HG03039 (cell line): ENCODE measurements around the gene ASCL5.

Experiments
- ATAC-seq: cut with Tn5 transposase; IDR thresholded peaks from one replicate; pipeline ENCODE4 v1.9.1; 2021; ENCODE audit warnings: mild to moderate bottlenecking, moderate library complexity; ENCODE audit not compliant: unreplicated experiment

The ASCL5 gene

DNA sequence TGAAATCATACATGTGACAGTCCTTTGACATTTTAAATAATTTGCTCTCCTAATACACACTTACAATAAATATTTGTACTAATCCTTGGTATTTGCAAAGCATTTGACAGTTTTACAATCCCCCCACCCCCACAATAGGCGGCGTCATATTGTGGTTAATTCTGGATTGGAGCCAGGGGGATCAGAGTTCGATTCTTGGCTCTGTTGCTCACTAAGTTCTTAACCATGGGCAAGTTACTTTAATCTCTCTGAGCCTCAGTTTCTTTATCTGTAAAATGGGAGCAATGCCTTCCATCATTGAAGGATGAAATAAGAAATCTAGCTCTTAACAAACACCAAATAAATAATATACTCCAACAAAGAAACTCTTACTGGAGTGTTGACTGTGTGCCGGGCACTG lies 38.6 kb downstream of the ASCL5 start:
- no peak for ATAC-seq

DNA sequence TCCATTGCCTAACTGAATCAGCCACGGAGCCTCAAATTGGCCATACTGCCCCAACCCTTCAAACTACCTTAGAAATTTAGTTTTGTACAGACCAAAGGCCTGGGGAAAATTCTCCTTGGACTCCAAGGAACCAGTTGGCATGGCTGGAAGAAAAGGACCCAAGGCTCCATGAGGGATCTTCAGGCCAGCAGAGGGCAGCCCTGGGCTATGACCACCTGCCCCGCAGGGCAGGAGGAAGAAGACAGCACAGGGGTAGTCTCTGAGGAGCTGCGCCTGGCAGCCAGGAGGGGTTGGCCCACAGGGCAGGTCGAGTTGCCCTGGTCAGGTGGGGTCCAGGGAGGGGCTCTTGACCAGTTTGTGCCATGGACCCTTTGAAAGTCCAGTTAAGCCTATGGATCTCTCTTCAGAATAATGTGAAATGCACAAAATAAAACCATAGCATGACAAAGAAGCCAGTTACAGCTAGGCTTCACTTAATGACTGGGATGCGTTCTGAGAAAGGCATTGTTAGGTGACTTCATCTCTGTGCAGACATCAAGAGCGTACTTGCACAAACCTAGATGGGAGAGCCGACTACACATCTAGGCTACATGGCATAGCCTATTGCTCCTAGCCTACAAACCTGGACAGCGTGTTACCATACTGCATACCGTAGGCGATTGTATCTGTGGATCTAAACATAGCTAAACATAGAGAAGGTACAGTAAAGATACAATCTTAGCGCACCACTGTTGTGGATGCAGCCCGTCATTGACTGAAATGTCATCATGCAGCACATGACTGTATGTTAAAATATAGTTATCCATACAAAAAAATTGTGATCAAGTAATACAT lies 40.9 kb downstream of the ASCL5 start:
- no peak for ATAC-seq

DNA sequence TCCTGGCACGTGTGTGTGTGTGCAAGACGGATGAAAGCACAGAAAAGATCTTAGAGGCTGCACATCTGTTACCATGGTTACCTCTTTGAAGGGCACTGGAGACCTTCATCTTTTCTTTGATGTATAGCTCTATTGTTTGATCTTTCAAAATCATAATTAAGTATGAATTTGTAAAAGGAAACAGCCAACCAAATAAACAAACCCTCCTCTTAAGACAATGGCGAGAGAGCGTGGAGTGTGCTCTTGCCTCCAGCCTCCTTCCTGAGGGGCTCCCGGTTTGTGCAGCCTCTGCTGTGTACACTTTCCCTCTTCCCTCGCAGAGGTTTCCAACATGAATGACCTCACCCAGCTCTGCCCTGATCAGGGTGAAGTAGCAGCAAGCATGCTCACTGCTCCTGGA lies 42.7 kb downstream of the ASCL5 start:
- ATAC-seq = no peak

DNA sequence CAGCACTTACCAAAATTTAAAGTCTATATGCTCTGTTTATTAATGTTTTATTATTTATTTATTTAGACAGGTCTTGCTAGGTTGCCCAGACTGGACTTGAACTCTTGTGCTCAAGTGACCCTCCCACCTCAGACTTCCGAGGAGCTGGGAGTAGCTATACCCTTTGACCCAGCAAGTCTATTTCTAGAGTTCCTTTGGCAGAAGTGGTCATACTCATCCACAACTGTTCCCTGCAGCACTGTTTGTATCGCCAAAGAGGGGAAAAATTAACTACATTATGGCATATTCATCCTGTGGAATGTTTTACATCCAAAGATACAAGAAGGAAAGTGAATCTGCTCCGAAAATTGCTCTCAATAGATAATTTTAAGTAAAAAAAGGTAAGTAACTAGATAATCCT lies 43.2 kb downstream of the ASCL5 start:
- no peak for ATAC-seq

DNA sequence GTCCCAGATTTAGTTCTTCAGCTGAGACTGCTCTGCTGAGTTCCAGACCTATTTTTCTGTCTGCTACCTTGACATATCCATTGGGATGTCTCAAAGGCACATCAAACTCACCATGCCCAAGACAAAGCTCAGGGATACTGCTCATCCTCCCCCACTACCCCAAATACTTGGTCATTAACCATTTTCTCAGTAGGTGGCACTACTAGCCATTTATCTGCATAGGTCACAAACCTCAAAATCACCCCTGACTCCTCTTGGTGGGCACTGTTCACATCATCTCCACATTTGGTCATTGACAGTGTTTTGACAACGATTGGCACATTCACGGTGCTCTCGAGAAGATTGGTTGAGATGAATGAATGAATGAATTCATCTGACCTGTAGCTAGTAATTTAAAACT lies 46.8 kb downstream of the ASCL5 start:
- no peak for ATAC-seq

DNA sequence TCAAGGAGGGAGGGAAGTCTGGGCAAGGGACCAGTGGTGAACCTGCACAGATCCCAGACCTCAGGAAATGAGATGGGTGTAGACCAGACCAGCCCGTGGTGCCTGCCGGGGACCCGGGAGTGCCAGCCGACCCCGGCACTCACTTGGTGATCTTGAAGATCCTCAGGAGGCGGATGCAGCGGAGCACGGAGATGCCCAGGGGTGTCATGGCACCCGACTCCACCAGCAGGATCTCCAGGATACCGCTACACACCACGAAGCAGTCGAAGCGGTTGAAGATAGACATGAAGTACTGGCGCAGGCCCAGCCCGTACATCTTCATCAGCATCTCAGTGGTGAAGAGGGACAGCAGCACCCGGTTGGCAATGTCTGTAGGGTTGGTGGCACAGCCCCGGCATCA lies 49.2 kb downstream of the ASCL5 start:
- no peak for ATAC-seq

DNA sequence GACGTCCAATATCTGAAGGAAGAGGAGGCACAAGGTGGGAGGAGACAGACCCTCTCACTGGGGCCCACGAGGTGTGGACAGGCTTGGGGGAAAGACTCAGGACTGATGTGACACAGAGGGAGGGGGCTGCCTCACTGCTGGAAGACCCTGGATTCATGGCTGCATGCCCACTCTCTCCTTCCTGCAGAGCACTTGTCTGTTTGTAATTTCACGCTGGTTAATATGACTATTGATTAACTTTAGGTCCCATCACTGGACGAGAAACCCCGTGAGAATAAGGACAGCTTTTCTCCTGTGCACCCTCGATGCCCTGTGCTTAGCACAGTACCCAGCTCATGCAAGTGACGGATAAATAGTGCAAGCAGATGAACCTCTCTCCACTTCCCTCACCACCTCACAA lies 49.9 kb downstream of the ASCL5 start:
- no peak for ATAC-seq

DNA sequence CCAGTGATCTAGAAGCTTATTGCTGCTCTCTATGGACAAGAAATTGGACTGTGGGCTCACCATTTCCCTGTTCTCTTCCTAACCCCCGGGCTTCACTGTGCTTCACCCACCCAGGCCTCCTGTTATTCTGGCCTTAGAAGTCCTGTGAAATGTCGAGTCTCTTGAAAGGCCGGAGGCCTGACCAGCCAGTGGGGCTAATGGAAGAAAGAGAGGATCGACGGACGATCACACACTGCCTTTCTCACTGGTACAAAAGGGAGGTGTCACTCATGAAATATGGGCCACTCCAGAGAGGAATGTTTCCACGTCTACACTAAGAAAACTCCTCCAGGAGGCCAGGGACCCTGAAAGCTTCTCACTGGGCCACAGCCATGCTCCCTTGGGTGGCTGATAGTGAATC lies 50.9 kb downstream of the ASCL5 start:
- no peak for ATAC-seq

DNA sequence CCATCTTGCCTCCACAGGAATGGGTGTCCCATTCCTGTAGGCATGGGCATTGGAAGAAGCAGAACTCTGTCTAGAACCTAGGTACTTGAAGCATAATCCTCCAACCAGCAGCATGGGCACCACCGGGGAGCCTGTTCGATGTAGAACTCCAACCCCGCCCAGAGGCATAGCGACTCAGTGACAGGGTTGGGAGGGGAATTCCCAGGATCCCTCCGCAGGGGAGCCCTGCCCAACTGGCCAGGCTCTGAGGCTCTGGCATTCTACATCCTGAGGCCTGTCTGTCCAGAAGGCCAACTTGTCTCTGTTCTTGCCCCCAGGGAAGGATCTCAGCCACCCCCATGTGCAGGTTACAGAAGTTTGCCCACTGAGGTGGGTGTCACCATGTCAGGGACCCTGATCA lies 53.0 kb downstream of the ASCL5 start:
- ATAC-seq = no peak

DNA sequence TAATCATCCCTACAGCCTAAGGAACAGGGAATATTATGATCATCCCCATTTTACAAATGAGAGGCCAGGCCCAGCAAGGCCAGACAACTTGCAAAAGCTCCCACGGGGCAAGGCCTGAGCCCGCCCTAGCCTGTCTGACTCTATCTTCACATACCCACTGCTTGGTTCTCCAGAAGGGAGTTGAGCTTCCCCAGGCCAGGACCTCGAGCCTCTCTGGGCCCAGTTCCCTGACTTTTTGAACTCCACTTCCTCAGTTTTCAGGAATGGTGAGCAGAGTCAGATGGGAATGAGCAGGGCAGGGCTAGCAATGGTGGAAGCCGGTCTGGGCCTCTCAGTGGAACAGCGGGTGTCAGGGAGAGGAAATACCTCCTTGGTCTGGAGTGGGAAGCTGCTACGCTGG lies 54.1 kb downstream of the ASCL5 start:
- no peak for ATAC-seq

DNA sequence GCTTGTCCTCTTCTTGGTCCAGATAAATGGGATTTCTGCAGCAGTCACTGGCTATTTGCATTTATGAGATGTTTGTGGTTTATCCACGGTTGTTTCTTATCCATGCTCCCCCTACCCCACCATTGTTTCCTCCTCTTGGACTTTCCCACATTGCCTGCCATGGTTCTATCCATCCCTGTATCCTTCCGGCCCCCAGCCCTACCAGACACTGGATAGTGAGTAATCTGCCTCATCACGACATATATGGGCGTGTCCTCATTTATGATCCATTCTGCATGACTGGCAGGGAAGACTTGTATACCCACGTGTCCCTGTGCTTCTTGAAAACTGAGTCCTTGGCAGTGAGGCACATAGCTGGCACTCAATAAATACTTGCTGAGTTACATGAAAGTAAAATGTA lies 54.8 kb downstream of the ASCL5 start:
- no peak for ATAC-seq

DNA sequence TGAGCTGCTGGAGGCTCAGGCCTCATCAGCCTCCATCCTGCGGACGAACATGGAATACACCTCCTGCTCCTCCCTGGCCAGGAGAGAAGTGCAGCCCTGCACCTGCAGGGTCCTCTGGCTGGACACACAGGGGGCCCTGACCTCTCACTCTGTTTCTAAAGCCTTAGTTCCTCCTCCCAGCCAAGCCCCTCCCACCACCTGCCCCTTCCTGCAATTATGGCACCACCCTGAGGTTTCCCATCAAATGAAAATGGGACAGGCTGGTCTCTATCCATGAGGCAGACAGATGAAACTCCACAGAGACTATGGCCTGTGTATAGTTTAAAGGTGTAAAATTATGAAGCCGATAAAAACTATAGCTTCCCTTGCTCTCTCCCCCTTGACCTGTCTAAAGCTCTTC lies 57.3 kb downstream of the ASCL5 start:
- no peak for ATAC-seq

DNA sequence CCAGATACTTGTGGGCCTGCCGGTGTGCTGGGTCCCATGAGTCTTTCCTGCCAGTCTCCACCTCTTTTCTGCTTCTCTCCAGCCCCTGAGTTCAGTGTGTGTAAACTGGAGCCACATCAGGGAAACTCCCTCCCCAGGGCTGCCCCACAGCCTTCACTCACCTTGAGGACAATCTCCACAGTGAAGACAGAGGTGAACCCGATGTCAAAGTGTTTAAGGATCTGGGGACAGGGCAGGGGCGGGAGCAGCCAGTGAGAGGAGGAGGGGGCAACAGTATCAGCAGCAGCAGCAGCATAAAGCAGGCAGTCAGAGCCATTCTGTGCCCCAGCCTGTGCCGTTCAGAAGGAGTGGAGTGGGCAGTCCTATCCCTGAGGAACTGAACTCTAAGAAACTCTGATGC lies 58.0 kb downstream of the ASCL5 start:
- ATAC-seq = no peak

DNA sequence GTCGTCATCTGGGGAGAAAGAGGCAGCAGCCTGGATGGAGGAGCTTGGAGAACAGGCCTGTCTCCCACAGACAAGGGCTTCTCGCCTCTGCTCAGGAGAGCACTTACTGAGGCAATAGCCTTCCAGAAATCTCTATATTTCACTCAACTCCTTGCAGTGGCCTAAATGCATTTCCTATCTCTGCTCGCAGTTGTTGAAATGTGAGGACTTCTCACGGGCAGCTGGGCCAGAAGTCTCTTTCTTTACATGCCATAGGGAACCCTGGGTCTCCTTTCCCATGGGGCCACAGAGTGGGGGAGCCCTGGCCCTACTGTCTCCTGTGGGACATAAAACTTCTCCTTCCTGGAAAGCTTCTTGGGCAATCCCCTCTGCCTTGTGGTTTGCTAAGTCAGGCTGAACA lies 60.0 kb downstream of the ASCL5 start:
- ATAC-seq = no peak

DNA sequence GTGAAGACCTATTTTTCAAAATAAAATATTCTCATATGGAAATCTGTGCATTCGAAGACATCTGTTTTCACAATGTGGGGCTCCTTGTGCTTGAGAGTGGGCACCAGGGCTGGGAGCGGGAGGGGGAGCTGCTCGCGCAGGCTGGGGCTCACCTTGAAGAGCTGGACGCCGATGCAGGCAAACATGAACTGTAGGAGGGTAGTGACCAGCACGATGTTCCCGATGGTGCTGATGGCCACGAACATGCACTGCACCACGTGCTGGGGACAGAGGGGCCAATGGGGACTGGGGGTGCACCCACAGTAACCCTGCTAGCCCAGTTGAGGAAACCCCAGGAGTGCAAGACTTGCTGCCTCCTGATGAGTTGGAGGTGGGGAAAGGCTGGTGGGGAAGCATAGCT lies 61.3 kb downstream of the ASCL5 start:
- no peak for ATAC-seq

DNA sequence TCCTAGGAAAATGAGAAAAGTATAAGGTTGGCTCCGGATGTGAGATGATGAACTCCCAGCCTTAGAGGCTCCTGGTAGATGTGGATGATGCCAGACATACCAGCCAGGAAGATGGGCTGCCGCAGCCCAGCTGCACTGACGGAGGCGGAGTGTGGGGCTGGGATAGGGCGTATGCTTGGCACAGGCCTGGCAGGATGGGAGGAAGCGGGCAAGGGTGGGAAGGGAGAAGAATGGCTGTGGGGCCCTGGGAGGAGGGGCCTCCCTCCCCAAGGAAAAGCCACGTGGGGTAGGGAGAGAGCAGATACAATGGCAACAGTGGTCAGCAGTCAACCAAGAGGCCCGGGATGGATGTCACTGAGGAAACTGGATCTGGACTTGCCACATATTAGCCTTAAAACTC lies 62.2 kb downstream of the ASCL5 start:
- no peak for ATAC-seq
